Measurements from ENCODE around the gene CNR2.

CNR2 gene

GRCh38 chr1:23889074-23889473, 24.1 kb downstream of the CNR2 start:
- in situ Hi-C loops (cut with MboI; ENCODE audit: low sequenced_read_pairs, unreplicated experiment), result no loop called here
- TF ChIP-seq CTCF (IDR thresholded peaks at IDR 0.05; ENCODE audit: borderline replicate concordance, control extremely low read depth, extremely low read depth, insufficient read depth, missing control alignments), result no peak
- DNase-seq (ENCODE audit: low spot score), result no peak

GRCh38 chr1:23885222-23885621, 27.9 kb downstream of the CNR2 start:
- TF ChIP-seq CTCF (IDR thresholded peaks at IDR 0.05; ENCODE audit: borderline replicate concordance, control extremely low read depth, extremely low read depth, insufficient read depth, missing control alignments), result no peak
- no peak for DNase-seq (ENCODE audit: low spot score)
- in situ Hi-C loops (cut with MboI; ENCODE audit: low sequenced_read_pairs, unreplicated experiment), result no loop called here

- in situ Hi-C loops (cut with MboI; ENCODE audit: low sequenced_read_pairs, unreplicated experiment), result no loop called here
- TF ChIP-seq CTCF (IDR thresholded peaks at IDR 0.05; ENCODE audit: borderline replicate concordance, control extremely low read depth, extremely low read depth, insufficient read depth, missing control alignments), result no peak
- no peak for DNase-seq (ENCODE audit: low spot score)
Observed at GRCh38 chr1:23882746-23883145, 30.4 kb downstream of the CNR2 start.

GRCh38 chr1:23879809-23880208, 33.4 kb downstream of the CNR2 start:
- no peak for TF ChIP-seq CTCF (IDR thresholded peaks at IDR 0.05; ENCODE audit: borderline replicate concordance, control extremely low read depth, extremely low read depth, insufficient read depth, missing control alignments)
- in situ Hi-C loops (cut with MboI; ENCODE audit: low sequenced_read_pairs, unreplicated experiment), result no loop called here
- DNase-seq (ENCODE audit: low spot score), result no peak

GRCh38 chr1:23878668-23879067, 34.5 kb downstream of the CNR2 start:
- no peak for TF ChIP-seq CTCF (IDR thresholded peaks at IDR 0.05; ENCODE audit: borderline replicate concordance, control extremely low read depth, extremely low read depth, insufficient read depth, missing control alignments)
- in situ Hi-C loops (cut with MboI; ENCODE audit: low sequenced_read_pairs, unreplicated experiment), result no loop called here
- no peak for DNase-seq (ENCODE audit: low spot score)

- DNase-seq (ENCODE audit: low spot score), result no peak
- in situ Hi-C loops (cut with MboI; ENCODE audit: low sequenced_read_pairs, unreplicated experiment), result no loop called here
- no peak for TF ChIP-seq CTCF (IDR thresholded peaks at IDR 0.05; ENCODE audit: borderline replicate concordance, control extremely low read depth, extremely low read depth, insufficient read depth, missing control alignments)
Observed at GRCh38 chr1:23875382-23875781, 37.8 kb downstream of the CNR2 start.

- DNase-seq (ENCODE audit: low spot score), result no peak
- TF ChIP-seq CTCF (IDR thresholded peaks at IDR 0.05; ENCODE audit: borderline replicate concordance, control extremely low read depth, extremely low read depth, insufficient read depth, missing control alignments), result no peak
- in situ Hi-C loops (cut with MboI; ENCODE audit: low sequenced_read_pairs, unreplicated experiment), result no loop called here
Observed at GRCh38 chr1:23872421-23872820, 40.7 kb downstream of the CNR2 start.
